Lung (tissue), 12 donors: ENCODE results near the gene CCDC192. TPM values are rescaled to one million over a fixed set of nuclear protein-coding genes. Genes with fewer than 3 reads are reported as not detected.

Source experiments
- ATAC-seq: fragments of 200-7000 bp; cut with Tn5 transposase; one replicate; pipeline ENCODE4 v1.9.1; 2020; ENCODE audit warnings: moderate number of reproducible peaks; ENCODE audit not compliant: insufficient read depth, low FRiP score
- DNase-seq, 3 donors: peaks; one replicate each; pipeline ENCODE4 v3.0.0-alpha.2; 2013 to 2017
- H3K27ac ChIP-seq, 2 donors: one replicate each; pipeline ENCODE4 v1.5.1; 2013; ENCODE audit warnings: mild to moderate bottlenecking in 2 of 2, moderate library complexity in 2 of 2, control low read depth in 1 of 2, inconsistent platforms in 1 of 2, low read depth in 1 of 2, low read length in 1 of 2
- H3K27me3 ChIP-seq, 3 donors: one replicate each; pipeline ENCODE4 v1.5.1; 2013; ENCODE audit warnings: low read length in 2 of 3; ENCODE audit not compliant: control insufficient read depth in 3 of 3, insufficient read depth in 3 of 3
- H3K36me3 ChIP-seq, 4 donors: one replicate each; pipeline ENCODE4 v1.5.1; 2013; ENCODE audit warnings: low read length in 4 of 4, mild to moderate bottlenecking in 1 of 4, moderate library complexity in 1 of 4; ENCODE audit not compliant: control insufficient read depth in 4 of 4, insufficient read depth in 4 of 4
- H3K4me1 ChIP-seq, 5 donors: one replicate each; pipeline ENCODE4 v1.5.1; 2013; ENCODE audit warnings: low read length in 5 of 5, mild to moderate bottlenecking in 2 of 5, moderate library complexity in 1 of 5; ENCODE audit not compliant: control insufficient read depth in 5 of 5, insufficient read depth in 5 of 5
- H3K4me3 ChIP-seq: one replicate; pipeline ENCODE4 v1.5.1; 2013; ENCODE audit warnings: mild to moderate bottlenecking, control low read depth, moderate library complexity
- H3K9ac ChIP-seq, 2 donors: one replicate each; pipeline ENCODE4 v1.5.1; 2013; ENCODE audit warnings: low read length in 2 of 2, control low read depth in 1 of 2; ENCODE audit not compliant: insufficient read depth in 1 of 2
- H3K9me3 ChIP-seq, 4 donors: one replicate each; pipeline ENCODE4 v1.5.1; 2013; ENCODE audit warnings: low read length in 3 of 4, mild to moderate bottlenecking in 1 of 4, moderate library complexity in 1 of 4; ENCODE audit not compliant: control insufficient read depth in 4 of 4, insufficient read depth in 3 of 4
- CTCF ChIP-seq: IDR thresholded peaks from 2 replicates; pipeline ENCODE4 v1.5.1; 2012; ENCODE audit warnings: mild to moderate bottlenecking; ENCODE audit errors: control extremely low read depth, extremely low read depth
- WGBS, 2 donors: extraction: QIAGEN DNeasy Blood & Tissue Kit; methylation state at CpG; one replicate each; pipeline ENCODE4 v1.1.7; 2013; 5-methylcytosine and 5-hydroxymethylcytosine counted together
- polyA plus RNA-seq, 2 donors: library from polyadenylated mRNA; stranded (reverse); fragments of 200-250 nt; gene quantifications; one replicate each; pipeline ENCODE4 v1.2.1, GENCODE V29; 2013
- total RNA-seq, 2 donors: library from RNA; depleted of rRNA in 1 of 2; stranded (reverse); fragments of >200 nt in 1 of 2; gene quantifications; one replicate each; pipeline ENCODE4 v1.2.1, GENCODE V29; 2014 to 2021
- donor health status: control.
- donor health status: control.
- donor health status: Bipolar disorder and iron deficiency.
- donor health status: healthy.
- donor health status: DM: yes; HTN: yes; CAD: no.

Gene CCDC192
- total and polyA plus RNA-seq, 4 donors, result 0.08 to 0.47 (median 0.40) TPM; not detected in 1

GRCh38 chr5:127820910-127821553 is 117.8 kb downstream of the CCDC192 start:
- Histone ChIP-seq H3K27ac (no peak overlapping the region), H3K9me3 (no peaks in the 10 kb centered on the region), H3K27me3 (no peaks in the 10 kb centered on the region), H3K4me3 (no peak overlapping the region), H3K36me3 (no peaks in the 10 kb centered on the region), H3K9ac (no peak overlapping the region), H3K4me1 (no peaks in the 10 kb centered on the region)
- 53 to 60% methylated on average over 2 of the region's 2 CpGs for WGBS, 2 donors
- no peak for TF ChIP-seq CTCF
- DNase-seq (no peak), ATAC-seq (no peak)

GRCh38 chr5:127821896-127822295 is 118.7 kb downstream of the CCDC192 start:
- no peak overlapping the region for H3K4me3 ChIP-seq
- H3K36me3 ChIP-seq, result no peaks in the 10 kb centered on the region
- H3K9me3 ChIP-seq, result no peaks in the 10 kb centered on the region
- H3K27me3 ChIP-seq, result no peaks in the 10 kb centered on the region
- H3K4me1 ChIP-seq, result no peaks in the 10 kb centered on the region
- DNase-seq, result no peak
- no peak overlapping the region for H3K9ac ChIP-seq
- no peak overlapping the region for H3K27ac ChIP-seq
- ATAC-seq, result no peak
- no peak for TF ChIP-seq CTCF
- 80 to 85% methylated on average over 3 of the region's 3 CpGs for WGBS, 2 donors

- 44 to 59% methylated on average over 2 of the region's 2 CpGs for WGBS, 2 donors
- Histone ChIP-seq H3K36me3 (no peaks in the 10 kb centered on the region), H3K27ac (no peak overlapping the region), H3K9ac (no peak overlapping the region), H3K9me3 (no peaks in the 10 kb centered on the region), H3K27me3 (no peaks in the 10 kb centered on the region), H3K4me3 (no peak overlapping the region), H3K4me1 (no peaks in the 10 kb centered on the region)
- DNase-seq, result no peak
- no peak for TF ChIP-seq CTCF
- no peak for ATAC-seq
Observed at GRCh38 chr5:127824126-127824525, 120.9 kb downstream of the CCDC192 start.

GRCh38 chr5:127826011-127826410 is 122.8 kb downstream of the CCDC192 start:
- DNase-seq (no peak), ATAC-seq (no peak)
- Histone ChIP-seq H3K9me3 (no peaks in the 10 kb centered on the region), H3K9ac (no peak overlapping the region), H3K27ac (no peak overlapping the region), H3K4me3 (no peak overlapping the region), H3K4me1 (peaks cover 0 to 1% (median 0%) of the 10 kb centered on the region in 5 donors), H3K27me3 (no peaks in the 10 kb centered on the region), H3K36me3 (no peaks in the 10 kb centered on the region)
- WGBS, 2 donors, result 70 to 75% methylated on average over 3 of the region's 3 CpGs
- no peak for TF ChIP-seq CTCF
